Right lobe of liver (tissue), 6 donors: ENCODE results near the gene PARVG. TPM values are rescaled to one million over a fixed set of nuclear protein-coding genes. Genes with fewer than 3 reads are reported as not detected.

Experiments
- ATAC-seq, 4 donors: fragments of 200-7000 bp; cut with Tn5 transposase; one replicate each; pipeline ENCODE4 v1.9.1; 2020; ENCODE audit warnings: mild to moderate bottlenecking in 4 of 4, moderate library complexity in 4 of 4
- DNase-seq, 3 donors: peaks; one replicate each; pipeline ENCODE4 v3.0.0-alpha.2; 2020
- H3K27ac ChIP-seq, 3 donors: fragments of 200-600 bp; one replicate each; pipeline ENCODE4 v1.8.0; 2022
- H3K27me3 ChIP-seq, 2 donors: fragments of 200-600 bp; one replicate each; pipeline ENCODE4 v1.8.0; 2022
- H3K36me3 ChIP-seq, 4 donors: fragments of 200-600 bp; sonication (generic) in 1 of 4; one replicate each; pipeline versions ENCODE4 v1.5.1 to v1.8.0; 2017 to 2022; ENCODE audit warnings: control low read depth in 1 of 4
- H3K4me1 ChIP-seq, 4 donors: fragments of 200-600 bp; sonication (generic) in 1 of 4; one replicate each; pipeline versions ENCODE4 v1.5.1 to v1.8.0; 2017 to 2022; ENCODE audit warnings: control low read depth in 1 of 4
- H3K4me3 ChIP-seq, 3 donors: fragments of 200-600 bp; one replicate each; pipeline ENCODE4 v1.8.0; 2022
- H3K9me3 ChIP-seq, 4 donors: fragments of 200-600 bp; sonication (generic) in 1 of 4; one replicate each; pipeline versions ENCODE4 v1.5.1 to v1.8.0; 2017 to 2022; ENCODE audit warnings: control low read depth in 1 of 4
- POLR2A ChIP-seq: fragments of 450-650 bp; IDR thresholded peaks from one replicate; pipeline ENCODE4 v1.6.1; 2017; ENCODE audit warnings: antibody characterized with exemption, mild to moderate bottlenecking
- WGBS: methylation state at CpG from one replicate; pipeline ENCODE4 v1.1.6; 2018; ENCODE audit warnings: low coverage, low lambda C conversion rate; ENCODE audit not compliant: insufficient coverage; ENCODE audit errors: missing lambda C conversion rate; 5-methylcytosine and 5-hydroxymethylcytosine counted together
- intact Hi-C, 2 donors: fragments of 100-400 bp; cut with DNase I; formaldehyde crosslinking; loops; one replicate each; pipeline versions ENCODE4 v1.11.2 to v1.14.1; 2022
- total RNA-seq, 6 experiments: library from RNA; depleted of rRNA in 2 of 6; stranded (reverse); fragments of >200 nt in 2 of 6; fragmentation: NEBNext Ultra II Directional in 3 of 6; extraction: Animal tissue kit (Norgen Biotek cat#: 25700) in 3 of 6; gene quantifications; one replicate each; pipeline versions ENCODE4 v1.1.0 to v1.2.4, GENCODE V29; 2016 to 2023
- TF ChIP-seq, protein P1 (sequence below), 4 donors: fragments of 200-600 bp in 3 of 4; fragments of 450-650 bp in 1 of 4; IDR thresholded peaks; one replicate each; pipeline versions ENCODE4 v1.5.1 to v1.8.0; 2016 to 2022; ENCODE audit warnings: antibody characterized with exemption in 4 of 4, mild to moderate bottlenecking in 2 of 4
- donor health status: DM: no; HTN: yes; CAD: no.
- donor health status: DM: no; HTN: no; CAD: no.
- donor health status: DM: no; HTN: no; CAD: no.
- donor health status: DM: no; HTN: yes; CAD: no.
- donor health status: DM: no; HTN: yes; CAD: no.

The PARVG gene
- total RNA-seq, 6 experiments from 2014 or later = 3.7 to 10.8 (median 7.9) TPM

DNA sequence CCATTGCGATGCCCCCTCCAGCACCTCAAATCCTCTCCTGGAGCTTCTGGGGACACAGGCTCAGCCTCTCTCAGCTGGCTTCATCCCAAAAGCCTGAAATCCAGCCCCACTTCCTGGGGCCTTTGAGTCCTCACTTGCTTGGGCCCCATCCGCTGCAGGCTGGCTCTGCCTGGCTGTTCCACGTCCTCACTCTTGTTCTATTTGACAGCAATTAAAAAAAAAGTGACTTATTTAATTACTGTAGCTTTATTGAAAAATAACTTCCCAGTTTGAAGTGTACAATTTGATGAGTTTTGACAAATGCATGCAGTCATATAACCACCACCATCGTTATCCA is 27.2 kb downstream of the PARVG start:
- TF ChIP-seq, protein P1, sequence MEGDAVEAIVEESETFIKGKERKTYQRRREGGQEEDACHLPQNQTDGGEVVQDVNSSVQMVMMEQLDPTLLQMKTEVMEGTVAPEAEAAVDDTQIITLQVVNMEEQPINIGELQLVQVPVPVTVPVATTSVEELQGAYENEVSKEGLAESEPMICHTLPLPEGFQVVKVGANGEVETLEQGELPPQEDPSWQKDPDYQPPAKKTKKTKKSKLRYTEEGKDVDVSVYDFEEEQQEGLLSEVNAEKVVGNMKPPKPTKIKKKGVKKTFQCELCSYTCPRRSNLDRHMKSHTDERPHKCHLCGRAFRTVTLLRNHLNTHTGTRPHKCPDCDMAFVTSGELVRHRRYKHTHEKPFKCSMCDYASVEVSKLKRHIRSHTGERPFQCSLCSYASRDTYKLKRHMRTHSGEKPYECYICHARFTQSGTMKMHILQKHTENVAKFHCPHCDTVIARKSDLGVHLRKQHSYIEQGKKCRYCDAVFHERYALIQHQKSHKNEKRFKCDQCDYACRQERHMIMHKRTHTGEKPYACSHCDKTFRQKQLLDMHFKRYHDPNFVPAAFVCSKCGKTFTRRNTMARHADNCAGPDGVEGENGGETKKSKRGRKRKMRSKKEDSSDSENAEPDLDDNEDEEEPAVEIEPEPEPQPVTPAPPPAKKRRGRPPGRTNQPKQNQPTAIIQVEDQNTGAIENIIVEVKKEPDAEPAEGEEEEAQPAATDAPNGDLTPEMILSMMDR (IDR thresholded peaks at IDR 0.05) = no peak
- TF ChIP-seq POLR2A = no peak
- no peak for DNase-seq

DNA sequence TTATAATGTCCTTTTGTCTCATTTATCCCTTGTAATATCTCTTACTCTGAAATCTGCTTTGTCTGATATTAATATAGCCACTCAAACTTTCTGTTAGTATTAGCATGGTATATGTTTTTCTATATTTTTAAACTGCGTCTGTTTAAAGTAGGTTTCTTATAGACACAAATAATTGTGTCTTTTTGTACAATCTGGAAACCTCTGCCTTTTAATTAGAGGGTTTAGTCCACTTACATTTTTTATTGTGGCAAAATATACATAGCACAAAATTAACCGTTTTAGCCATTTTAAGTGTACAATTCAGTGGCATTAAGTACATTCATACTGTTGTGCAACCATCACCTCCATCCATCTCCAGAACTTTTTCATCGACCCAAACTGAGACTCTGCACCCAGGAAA is 28.6 kb downstream of the PARVG start:
- Histone ChIP-seq H3K36me3 (no peaks in the 10 kb centered on the region), H3K4me1 (no peaks in the 10 kb centered on the region), H3K27ac (no peak overlapping the region), H3K4me3 (no peak overlapping the region), H3K9me3 (no peaks in the 10 kb centered on the region), H3K27me3 (no peaks in the 10 kb centered on the region)
- TF ChIP-seq POLR2A = no peak
- TF ChIP-seq, protein P1 (IDR thresholded peaks at IDR 0.05) = no peak
- ATAC-seq (no peak), DNase-seq (no peak)
- intact Hi-C loops = no loop called here
- 61% methylated on average over 3 of the region's 3 CpGs for WGBS

More for the DNA sequence above, 27.2 kb downstream of the PARVG start:
- Histone ChIP-seq H3K27ac (no peak overlapping the region), H3K4me1 (no peaks in the 10 kb centered on the region), H3K27me3 (no peaks in the 10 kb centered on the region), H3K4me3 (no peak overlapping the region), H3K36me3 (no peaks in the 10 kb centered on the region), H3K9me3 (no peaks in the 10 kb centered on the region)
- intact Hi-C loops = no loop called here
- ATAC-seq = no peak
- 72% methylated on average over 4 of the region's 4 CpGs for WGBS

DNA sequence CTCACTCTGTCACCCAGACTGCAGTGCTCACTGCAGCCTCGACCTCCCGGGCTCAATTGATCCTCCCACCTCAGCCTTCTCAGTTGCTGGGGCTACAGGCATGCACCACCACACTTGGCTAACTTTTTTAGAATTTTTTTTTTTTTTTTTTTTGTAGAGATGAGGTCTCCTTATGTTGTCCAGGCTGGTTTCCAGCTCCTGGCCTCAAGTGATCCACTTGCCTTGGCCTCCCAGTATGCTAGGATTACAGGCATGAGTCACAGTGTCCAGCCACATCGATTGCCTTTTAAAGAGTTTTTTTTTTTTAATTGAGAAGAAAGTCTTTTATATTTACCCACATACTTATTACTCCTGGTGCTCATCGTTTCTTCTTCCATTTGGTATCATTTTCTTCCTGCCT is 30.0 kb downstream of the PARVG start:
- intact Hi-C loops = no loop called here
- Histone ChIP-seq H3K4me3 (no peak overlapping the region), H3K4me1 (no peaks in the 10 kb centered on the region), H3K36me3 (no peaks in the 10 kb centered on the region), H3K27ac (no peak overlapping the region), H3K27me3 (no peaks in the 10 kb centered on the region), H3K9me3 (no peaks in the 10 kb centered on the region)
- TF ChIP-seq, protein P1 (IDR thresholded peaks at IDR 0.05) = no peak
- no peak for TF ChIP-seq POLR2A
- 57% methylated on average over 4 of the region's 4 CpGs for WGBS
- DNase-seq = no peak
- no peak for ATAC-seq

DNA sequence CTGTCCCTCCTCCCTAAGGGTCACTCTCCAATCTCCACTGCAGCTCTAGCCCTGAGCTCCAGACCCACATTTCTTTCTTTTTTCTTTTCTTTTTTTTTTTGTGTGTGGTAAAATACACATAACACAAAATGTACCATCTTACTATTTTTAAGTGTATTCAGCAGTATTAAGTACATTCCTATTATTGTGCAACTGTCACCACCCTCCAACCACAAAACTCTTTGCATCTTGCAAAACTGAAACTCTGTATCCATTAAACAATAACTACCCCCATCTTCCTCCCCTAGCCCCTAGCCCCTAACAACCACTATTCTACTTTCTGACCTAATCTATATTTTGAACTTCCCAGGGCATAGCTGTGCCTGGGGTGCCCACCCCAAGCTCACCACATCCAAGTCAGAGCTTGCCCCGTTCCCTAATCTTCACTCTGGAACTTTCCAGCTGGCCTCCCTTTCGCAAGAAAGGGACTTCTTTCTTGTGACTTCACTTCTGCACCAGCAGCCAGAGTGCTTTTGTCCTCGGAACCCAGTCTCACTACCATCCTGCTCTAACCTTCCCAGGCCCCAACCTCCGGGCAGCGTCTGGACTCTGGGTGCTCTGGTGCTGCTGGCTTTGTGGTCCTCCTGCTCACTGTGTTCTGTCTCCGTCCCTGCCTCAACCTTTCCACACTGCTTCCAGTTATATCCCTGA is 30.7 kb downstream of the PARVG start:
- WGBS = 39% methylated on average over 6 of the region's 6 CpGs
- no peaks in the 10 kb centered on the region for H3K36me3 ChIP-seq
- TF ChIP-seq, protein P1 (IDR thresholded peaks at IDR 0.05) = no peak
- TF ChIP-seq POLR2A = no peak
- no peak for ATAC-seq
- H3K4me1 ChIP-seq = no peaks in the 10 kb centered on the region
- no peaks in the 10 kb centered on the region for H3K27me3 ChIP-seq
- H3K4me3 ChIP-seq = no peak overlapping the region
- H3K9me3 ChIP-seq = no peaks in the 10 kb centered on the region
- H3K27ac ChIP-seq = no peak overlapping the region
- intact Hi-C loops = no loop called here
- no peak for DNase-seq
